A673 (cell line): Measurements from ENCODE around the gene A4GALT. TPM values are rescaled to one million over a fixed set of nuclear protein-coding genes. Genes with fewer than 3 reads are reported as not detected.

Experiments used
- BruUV-seq: library from RNA; stranded (reverse); fragments of 400-500 nt; replicated peaks from 2 replicates; lab custom pipeline; 2021; lab: Mats Ljungman, UMichigan
- CTCF ChIA-PET: fragments of 300-600 bp; sonication (Branson Sonifier 250); formaldehyde crosslinking; loops from one replicate; lab custom pipeline; 2022; ENCODE audit warnings: antibody characterized with exemption; lab: Charles Lee
- POLR2A ChIA-PET: fragments of 300-600 bp; sonication (Branson Sonifier 250); formaldehyde crosslinking; loops from one replicate; lab custom pipeline; 2022; ENCODE audit warnings: antibody characterized with exemption; ENCODE audit not compliant: low non-redundant PET; lab: Charles Lee
- DNase-seq: peaks from one replicate; pipeline ENCODE4 v3.0.0-alpha.2; 2015; ENCODE audit warnings: low spot score
- H3K27ac ChIP-seq: fragments of 200-600 bp; sonication (generic); 2 replicates; pipeline ENCODE4 v1.5.1; 2016; ENCODE audit warnings: mixed run types, low read depth, mild to moderate bottlenecking, mixed read lengths, antibody characterized with exemption, low read length; ENCODE audit not compliant: poor library complexity, severe bottlenecking
- H3K27me3 ChIP-seq: fragments of 200-600 bp; sonication (generic); replicated peaks from 2 replicates; pipeline ENCODE4 v1.6.1; 2017; ENCODE audit warnings: mixed run types, low read depth, mild to moderate bottlenecking, mixed read lengths, antibody characterized with exemption, low read length; ENCODE audit not compliant: insufficient read depth, poor library complexity
- H3K36me3 ChIP-seq: fragments of 200-600 bp; sonication (generic); 2 replicates; pipeline ENCODE4 v1.6.1; 2016; ENCODE audit warnings: mixed run types, mild to moderate bottlenecking, mixed read lengths, antibody characterized with exemption, low read length; ENCODE audit not compliant: insufficient read depth, poor library complexity, severe bottlenecking
- H3K4me1 ChIP-seq: fragments of 200-600 bp; sonication (generic); 2 replicates; pipeline ENCODE4 v1.6.1; 2017; ENCODE audit warnings: mixed run types, mild to moderate bottlenecking, mixed read lengths, antibody characterized with exemption, low read length; ENCODE audit not compliant: insufficient read depth, poor library complexity, severe bottlenecking
- H3K4me3 ChIP-seq: fragments of 200-600 bp; sonication (generic); 2 replicates; pipeline ENCODE4 v1.5.1; 2016; ENCODE audit warnings: low read depth, mixed run types, mild to moderate bottlenecking, mixed read lengths, low read length; ENCODE audit not compliant: poor library complexity, severe bottlenecking
- H3K9me3 ChIP-seq: fragments of 200-600 bp; sonication (generic); 2 replicates; pipeline ENCODE4 v1.6.1; 2016; ENCODE audit warnings: mixed run types, low read depth, mild to moderate bottlenecking, mixed read lengths, antibody characterized with exemption, low read length; ENCODE audit not compliant: poor library complexity, severe bottlenecking
- EZH2 ChIP-seq: fragments of 200-600 bp; sonication (generic); IDR thresholded peaks from 2 replicates; pipeline ENCODE4 v1.6.1; 2017; ENCODE audit warnings: borderline replicate concordance, low read depth, mild to moderate bottlenecking, mixed read lengths, antibody characterized with exemption, low read length; ENCODE audit not compliant: poor library complexity, severe bottlenecking
- intact Hi-C: fragments of 100-400 bp; cut with micrococcal nuclease; formaldehyde crosslinking; loops from one replicate; pipeline ENCODE4 v1.10.0; 2022; ENCODE audit not compliant: unreplicated experiment
- total RNA-seq: library from RNA; stranded (reverse); gene quantifications from 2 replicates; pipeline ENCODE4 v1.2.3, GENCODE V29; 2021
- TF ChIP-seq, protein P1 (sequence below): fragments of 300-800, 200-600 bp; sonication (generic); conservative IDR thresholded peaks from 2 replicates; pipeline ENCODE4 v1.5.1; 2017; ENCODE audit warnings: low read depth, mild to moderate bottlenecking, antibody characterized with exemption, low read length, moderate library complexity, mixed read lengths

The A4GALT gene
- total RNA-seq, 1 experiment from 2014 or later = 21.9 TPM

- Histone ChIP-seq H3K36me3 (no peaks in the 10 kb centered on the region), H3K27ac (no peak overlapping the region), H3K9me3 (no peaks in the 10 kb centered on the region), H3K27me3 (no peaks in the 10 kb centered on the region), H3K4me3 (no peak overlapping the region), H3K4me1 (peaks cover 35% of the 10 kb centered on the region)
- BruUV-seq = no TSS peak
- CTCF ChIA-PET = no interaction called here
- intact Hi-C loops = no loop called here
- no peak for TF ChIP-seq EZH2
- TF ChIP-seq, protein P1, sequence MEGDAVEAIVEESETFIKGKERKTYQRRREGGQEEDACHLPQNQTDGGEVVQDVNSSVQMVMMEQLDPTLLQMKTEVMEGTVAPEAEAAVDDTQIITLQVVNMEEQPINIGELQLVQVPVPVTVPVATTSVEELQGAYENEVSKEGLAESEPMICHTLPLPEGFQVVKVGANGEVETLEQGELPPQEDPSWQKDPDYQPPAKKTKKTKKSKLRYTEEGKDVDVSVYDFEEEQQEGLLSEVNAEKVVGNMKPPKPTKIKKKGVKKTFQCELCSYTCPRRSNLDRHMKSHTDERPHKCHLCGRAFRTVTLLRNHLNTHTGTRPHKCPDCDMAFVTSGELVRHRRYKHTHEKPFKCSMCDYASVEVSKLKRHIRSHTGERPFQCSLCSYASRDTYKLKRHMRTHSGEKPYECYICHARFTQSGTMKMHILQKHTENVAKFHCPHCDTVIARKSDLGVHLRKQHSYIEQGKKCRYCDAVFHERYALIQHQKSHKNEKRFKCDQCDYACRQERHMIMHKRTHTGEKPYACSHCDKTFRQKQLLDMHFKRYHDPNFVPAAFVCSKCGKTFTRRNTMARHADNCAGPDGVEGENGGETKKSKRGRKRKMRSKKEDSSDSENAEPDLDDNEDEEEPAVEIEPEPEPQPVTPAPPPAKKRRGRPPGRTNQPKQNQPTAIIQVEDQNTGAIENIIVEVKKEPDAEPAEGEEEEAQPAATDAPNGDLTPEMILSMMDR = no peak
- no peak for DNase-seq
- POLR2A ChIA-PET = no interaction called here
These were observed 36.0 kb downstream of the A4GALT start for GRCh38 chr22:42684462-42685195.

DNA sequence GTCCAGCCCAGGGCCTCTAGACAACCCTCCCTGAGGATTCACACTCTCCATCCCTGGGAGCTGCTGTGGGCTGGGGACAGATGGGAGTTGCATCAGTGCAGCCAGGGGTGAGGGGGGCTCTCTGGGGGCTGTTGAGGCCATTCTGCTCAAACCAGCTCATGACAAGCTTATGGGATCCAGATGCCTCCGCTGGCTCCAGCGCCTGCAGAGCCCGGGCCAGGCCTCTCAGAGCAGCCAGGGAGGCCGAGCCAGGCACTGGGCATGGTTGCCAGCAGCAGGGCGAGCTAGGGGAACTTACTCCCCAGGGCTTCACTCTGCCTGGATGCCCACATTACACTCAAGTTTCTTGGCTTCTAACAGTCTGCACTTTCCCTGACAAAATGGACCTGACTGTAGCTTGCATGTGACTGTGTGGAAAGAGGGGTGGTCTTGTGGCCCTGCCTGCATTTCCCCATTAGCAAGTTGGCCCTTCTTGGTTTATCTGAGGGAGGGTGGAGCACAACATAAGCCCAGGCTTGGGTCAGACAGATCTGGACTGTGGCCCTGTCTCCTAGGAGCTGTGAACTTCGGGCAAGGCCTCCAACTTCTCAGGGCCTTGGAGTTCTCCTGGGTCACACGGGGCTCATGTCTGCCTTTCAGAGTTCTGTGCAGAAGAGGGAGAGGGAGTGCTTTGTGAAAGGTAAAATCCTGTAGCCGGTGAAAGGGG lies 36.9 kb downstream of the A4GALT start:
- BruUV-seq = no TSS peak
- ChIA-PET CTCF (no interaction called here), POLR2A (interaction anchor here (0.8 kb wide), 1 partner anchor 17 kb away, joined by 3 read pairs; no protein-coding TSS in a partner anchor)
- no peaks in the 10 kb centered on the region for H3K9me3 ChIP-seq
- H3K4me1 ChIP-seq = peaks cover 30% of the 10 kb centered on the region
- H3K36me3 ChIP-seq = no peaks in the 10 kb centered on the region
- DNase-seq = no peak
- TF ChIP-seq EZH2 = no peak
- TF ChIP-seq, protein P1 = no peak
- H3K27me3 ChIP-seq = no peaks in the 10 kb centered on the region
- intact Hi-C loops = no loop called here
- H3K4me3 ChIP-seq = no peak overlapping the region
- no peak overlapping the region for H3K27ac ChIP-seq

DNA sequence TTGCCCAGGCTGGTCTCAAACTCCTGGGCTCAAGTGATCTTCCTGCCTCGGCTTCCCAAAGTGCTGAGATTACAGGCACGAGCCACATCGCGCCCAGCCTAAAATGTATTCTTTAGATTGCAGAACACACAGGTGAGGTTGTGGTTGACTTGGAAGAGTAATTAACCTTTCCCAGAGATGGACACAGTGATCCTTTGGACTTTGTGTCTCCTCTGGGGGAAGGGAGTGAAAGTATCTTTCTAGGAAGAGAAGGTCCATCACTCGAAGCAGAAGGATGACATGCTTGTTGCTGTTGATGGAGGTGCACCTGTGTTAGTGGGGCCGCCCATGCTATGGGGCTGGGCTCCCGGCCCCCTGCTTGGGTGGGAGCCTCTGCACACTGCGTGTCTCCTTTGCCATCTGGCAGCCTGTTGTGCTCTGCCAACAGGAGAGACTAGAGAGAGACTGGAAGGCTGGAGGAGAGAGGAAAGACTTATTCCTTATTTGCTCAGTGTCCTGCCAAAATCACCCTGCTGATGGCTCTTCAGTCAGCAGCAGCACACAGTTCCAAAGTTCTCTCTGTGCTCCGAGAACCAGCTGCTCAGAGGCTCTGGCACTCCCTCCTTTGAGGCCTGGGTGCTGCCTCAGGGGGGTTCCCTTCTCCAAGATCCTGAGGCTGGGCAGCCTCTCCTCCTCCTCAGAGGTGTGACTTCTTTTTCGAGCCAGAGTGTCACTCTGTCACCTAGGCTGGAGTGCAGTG lies 38.4 kb downstream of the A4GALT start:
- BruUV-seq = no TSS peak
- no peak for DNase-seq
- Histone ChIP-seq H3K36me3 (no peaks in the 10 kb centered on the region), H3K9me3 (no peaks in the 10 kb centered on the region), H3K27me3 (no peaks in the 10 kb centered on the region), H3K27ac (no peak overlapping the region), H3K4me3 (no peak overlapping the region), H3K4me1 (peaks cover 15% of the 10 kb centered on the region)
- CTCF ChIA-PET = interaction anchor here (0.6 kb wide), 1 partner anchor 28 kb away, joined by 3 read pairs; no protein-coding TSS in a partner anchor
- TF ChIP-seq, protein P1 = no peak
- TF ChIP-seq EZH2 = no peak
- intact Hi-C loops = no loop called here
- POLR2A ChIA-PET = no interaction called here
